Prostate gland (tissue), 2 donors: Measurements from ENCODE around the gene TTBK2. TPM values are rescaled to one million over a fixed set of nuclear protein-coding genes. Genes with fewer than 3 reads are reported as not detected.
"Not testable (repeated sequence)": the region's sequence is repeated elsewhere in the genome, so short reads cannot be mapped to it uniquely, and the experiment has no call there.

ENCODE experiments used
- DNase-seq: peaks from one replicate; pipeline ENCODE4 v3.0.0-alpha.2; 2019; ENCODE audit warnings: low spot score
- H3K27ac ChIP-seq, 2 donors: fragments of 200-600 bp; sonication (generic); 2 replicates each; pipeline ENCODE4 v1.5.1; 2017 to 2019
- H3K27me3 ChIP-seq: fragments of 200-600 bp; sonication (generic); replicated peaks from 2 replicates; pipeline ENCODE4 v1.5.1; 2019; ENCODE audit not compliant: insufficient read depth
- H3K36me3 ChIP-seq, 2 donors: fragments of 200-600 bp; sonication (generic); 1 replicate in 1 of 2; 2 replicates in 1 of 2; pipeline versions ENCODE4 v1.5.1 to v1.8.1; 2017 to 2019
- H3K4me1 ChIP-seq: fragments of 200-600 bp; sonication (generic); replicated peaks from 2 replicates; pipeline ENCODE4 v1.5.1; 2019
- H3K4me3 ChIP-seq, 2 donors: fragments of 200-600 bp; sonication (generic); 2 replicates each; pipeline ENCODE4 v1.5.1; 2017 to 2019
- H3K9me3 ChIP-seq: fragments of 200-600 bp; sonication (generic); 2 replicates; pipeline ENCODE4 v1.5.1; 2017
- CTCF ChIP-seq, 4 experiments: fragments of 200-600 bp in 2 of 4; fragments of 450-650 bp in 2 of 4; sonication (generic) in 2 of 4; IDR thresholded peaks; 1 replicate in 3 of 4; 2 replicates in 1 of 4; pipeline ENCODE4 v1.5.1; 2016 to 2019; ENCODE audit warnings: antibody characterized with exemption in 4 of 4, mild to moderate bottlenecking in 2 of 4, moderate library complexity in 2 of 4
- POLR2A ChIP-seq: fragments of 450-650 bp; IDR thresholded peaks from one replicate; pipeline ENCODE4 v1.6.1; 2016; ENCODE audit warnings: antibody characterized with exemption, mild to moderate bottlenecking
- POLR2AphosphoS5 ChIP-seq: sonication (generic); formaldehyde crosslinking; IDR thresholded peaks from one replicate; pipeline ENCODE4 v1.6.1; 2017; ENCODE audit warnings: antibody characterized with exemption
- WGBS: methylation state at CpG from one replicate; pipeline ENCODE4 v1.1.5; 2018; 5-methylcytosine and 5-hydroxymethylcytosine counted together
- intact Hi-C: fragments of 100-400 bp; cut with DNase I; formaldehyde crosslinking; loops from one replicate; pipeline ENCODE4 v1.14.2; 2022
- total RNA-seq, 2 donors: library from RNA; depleted of rRNA; stranded (reverse); fragments of >200 nt; gene quantifications; one replicate each; pipeline ENCODE4 v1.1.0, GENCODE V29; 2016

The TTBK2 gene
- 10 to 100 TPM; 20.4 to 30.3 TPM for total RNA-seq

- peak; percentile 87 for TF ChIP-seq POLR2A
- peak; percentile 94 for TF ChIP-seq POLR2AphosphoS5
- TF ChIP-seq CTCF (IDR thresholded peaks at IDR 0.05) = peak; percentile 12 to 58 (median 36)
- H3K4me1 ChIP-seq = no peaks in the 10 kb centered on the region
- H3K9me3 ChIP-seq = no peaks in the 10 kb centered on the region
- peak; percentile 99 for DNase-seq
- 1% methylated on average over 70 of the region's 72 CpGs for WGBS
- intact Hi-C loops = loop anchor here (10.0 kb wide), 1 partner anchor 186 kb away; the partner anchor contains the start of gene CDAN1
- H3K27ac ChIP-seq = peak within 1 kb of the TSS; percentile 95 to 97
- H3K36me3 ChIP-seq = no peaks in the 10 kb centered on the region
- no peaks in the 10 kb centered on the region for H3K27me3 ChIP-seq
- H3K4me3 ChIP-seq = peak within 1 kb of the TSS; percentile 96 to 98
Observed at GRCh38 chr15:42920519-42921341, at the start of gene TTBK2. Gene TTBK2, minus strand, starts transcription at chr15:42920778. Its CDS starts 42,161 bp downstream, at chr15:42878617.

- Histone ChIP-seq H3K9me3 (no peaks in the 10 kb centered on the region), H3K27ac (no peak overlapping the region), H3K4me3 (no peak overlapping the region), H3K36me3 (peaks cover 0 to 9% of the 10 kb centered on the region in 2 donors), H3K27me3 (no peaks in the 10 kb centered on the region), H3K4me1 (no peaks in the 10 kb centered on the region)
- no peak for DNase-seq
- 96% methylated on average over 5 of the region's 5 CpGs for WGBS
- intact Hi-C loops = no loop called here
- TF ChIP-seq POLR2AphosphoS5 = no peak
- no peak for TF ChIP-seq CTCF (IDR thresholded peaks at IDR 0.05)
- no peak for TF ChIP-seq POLR2A
Observed at GRCh38 chr15:42964476-42964875, 43.9 kb upstream of the TTBK2 start.

- Histone ChIP-seq H3K4me1 (no peaks in the 10 kb centered on the region), H3K36me3 (peaks cover 0 to 12% of the 10 kb centered on the region in 2 donors), H3K27me3 (no peaks in the 10 kb centered on the region), H3K27ac (no peak overlapping the region), H3K4me3 (no peak overlapping the region), H3K9me3 (no peaks in the 10 kb centered on the region)
- intact Hi-C loops = no loop called here
- DNase-seq = no peak
- TF ChIP-seq POLR2AphosphoS5 (no peak), CTCF (IDR thresholded peaks at IDR 0.05) (no peak), POLR2A (no peak)
Observed at GRCh38 chr15:42955518-42955917, 34.9 kb upstream of the TTBK2 start.

GRCh38 chr15:42954291-42954690, 33.7 kb upstream of the TTBK2 start:
- no peak overlapping the region for H3K4me3 ChIP-seq
- no peak overlapping the region for H3K27ac ChIP-seq
- WGBS = 95% methylated on average over 4 of the region's 4 CpGs
- DNase-seq = no peak
- TF ChIP-seq POLR2AphosphoS5 (no peak), CTCF (IDR thresholded peaks at IDR 0.05) (no peak), POLR2A (no peak)
- peaks cover 0 to 12% of the 10 kb centered on the region in 2 donors for H3K36me3 ChIP-seq
- H3K4me1 ChIP-seq = no peaks in the 10 kb centered on the region
- H3K9me3 ChIP-seq = no peaks in the 10 kb centered on the region
- intact Hi-C loops = no loop called here
- no peaks in the 10 kb centered on the region for H3K27me3 ChIP-seq

GRCh38 chr15:42948898-42949297, 28.3 kb upstream of the TTBK2 start:
- WGBS = 97% methylated on average over 3 of the region's 3 CpGs
- H3K9me3 ChIP-seq, H3K4me1 ChIP-seq, DNase-seq, H3K27me3 ChIP-seq, H3K27ac ChIP-seq, intact Hi-C loops, H3K4me3 ChIP-seq: not testable (repeated sequence)
- H3K36me3 ChIP-seq = peaks cover 0 to 12% of the 10 kb centered on the region in 2 donors
